ENCODE measurements around the gene SEMA6C. TPM values are rescaled to one million over a fixed set of nuclear protein-coding genes. Genes with fewer than 3 reads are reported as not detected.

Gene SEMA6C
- total RNA-seq, 1 experiment from 2014 or later = 5.7 TPM

GRCh38 chr1:151128800-151129199 lies 17.6 kb downstream of the SEMA6C start:
- intact Hi-C loops (cut with micrococcal nuclease; ENCODE audit: unreplicated experiment) = no loop called here
- no peaks in the 10 kb centered on the region for H3K4me1 ChIP-seq (ENCODE audit: control insufficient read depth, insufficient read depth, low read length)
- no peaks in the 10 kb centered on the region for H3K27me3 ChIP-seq (ENCODE audit: control insufficient read depth, insufficient read depth, low read length)
- ChIA-PET CTCF (no interaction called here), POLR2A (interaction anchor here (0.6 kb wide), 1 partner anchor 275 kb away, joined by 3 read pairs; no protein-coding TSS in a partner anchor)
- no peak for ATAC-seq
- H3K4me3 ChIP-seq (ENCODE audit: low read depth in 2 of 2, low read length in 2 of 2) = no peak overlapping the region
- no peaks in the 10 kb centered on the region for H3K36me3 ChIP-seq (ENCODE audit: control insufficient read depth, insufficient read depth, low read length)
- H3K9me3 ChIP-seq (ENCODE audit: control insufficient read depth, insufficient read depth, low read depth, low read length) = no peaks in the 10 kb centered on the region
- no peak for TF ChIP-seq TCF7L2 (IDR thresholded peaks at IDR 0.05; ENCODE audit: low read depth, low read length)
- TF ChIP-seq, protein P1, sequence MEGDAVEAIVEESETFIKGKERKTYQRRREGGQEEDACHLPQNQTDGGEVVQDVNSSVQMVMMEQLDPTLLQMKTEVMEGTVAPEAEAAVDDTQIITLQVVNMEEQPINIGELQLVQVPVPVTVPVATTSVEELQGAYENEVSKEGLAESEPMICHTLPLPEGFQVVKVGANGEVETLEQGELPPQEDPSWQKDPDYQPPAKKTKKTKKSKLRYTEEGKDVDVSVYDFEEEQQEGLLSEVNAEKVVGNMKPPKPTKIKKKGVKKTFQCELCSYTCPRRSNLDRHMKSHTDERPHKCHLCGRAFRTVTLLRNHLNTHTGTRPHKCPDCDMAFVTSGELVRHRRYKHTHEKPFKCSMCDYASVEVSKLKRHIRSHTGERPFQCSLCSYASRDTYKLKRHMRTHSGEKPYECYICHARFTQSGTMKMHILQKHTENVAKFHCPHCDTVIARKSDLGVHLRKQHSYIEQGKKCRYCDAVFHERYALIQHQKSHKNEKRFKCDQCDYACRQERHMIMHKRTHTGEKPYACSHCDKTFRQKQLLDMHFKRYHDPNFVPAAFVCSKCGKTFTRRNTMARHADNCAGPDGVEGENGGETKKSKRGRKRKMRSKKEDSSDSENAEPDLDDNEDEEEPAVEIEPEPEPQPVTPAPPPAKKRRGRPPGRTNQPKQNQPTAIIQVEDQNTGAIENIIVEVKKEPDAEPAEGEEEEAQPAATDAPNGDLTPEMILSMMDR (IDR thresholded peaks at IDR 0.05) = no peak
- BruUV-seq (replicated peaks) = no TSS peak
- no peak overlapping the region for H3K27ac ChIP-seq (ENCODE audit: low read length)
- no peak for DNase-seq (ENCODE audit: low read depth, low spot score)
- in situ Hi-C loops (cut with HindIII; ENCODE audit: low pct_unique_long_range_greater_than_20kb, low sequenced_read_pairs) = no loop called here

DNA sequence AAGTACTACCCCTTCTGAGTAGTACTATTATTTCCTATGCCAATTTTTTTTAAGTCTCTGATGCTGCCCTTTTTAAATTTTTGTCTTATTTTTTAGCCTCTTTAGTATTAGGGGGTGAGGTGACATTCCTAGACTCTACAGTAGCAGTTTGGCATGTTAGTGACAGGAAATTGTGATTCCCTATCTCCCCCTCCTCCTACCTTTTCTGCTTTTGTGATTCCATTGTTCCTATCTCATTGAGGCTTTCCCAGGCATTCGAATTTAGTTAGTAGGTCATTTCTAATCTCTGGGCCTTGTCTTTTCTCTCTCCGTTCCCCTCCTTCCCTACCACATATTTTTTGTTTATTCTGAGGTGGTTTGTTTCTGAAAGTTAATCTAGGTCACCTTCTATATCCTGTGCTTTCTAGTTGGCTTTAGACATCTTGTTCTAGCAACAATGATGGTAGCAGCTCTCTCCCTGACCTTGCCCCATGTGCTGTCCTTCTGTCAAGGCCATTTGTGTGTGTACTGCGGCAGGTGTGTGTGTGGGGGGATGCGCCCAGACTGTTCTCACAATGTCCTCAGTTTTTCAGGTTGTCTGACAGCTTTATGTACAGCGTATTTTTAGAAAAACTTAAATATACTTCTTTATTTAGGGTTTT lies 21.5 kb downstream of the SEMA6C start:
- TF ChIP-seq, protein P2, sequence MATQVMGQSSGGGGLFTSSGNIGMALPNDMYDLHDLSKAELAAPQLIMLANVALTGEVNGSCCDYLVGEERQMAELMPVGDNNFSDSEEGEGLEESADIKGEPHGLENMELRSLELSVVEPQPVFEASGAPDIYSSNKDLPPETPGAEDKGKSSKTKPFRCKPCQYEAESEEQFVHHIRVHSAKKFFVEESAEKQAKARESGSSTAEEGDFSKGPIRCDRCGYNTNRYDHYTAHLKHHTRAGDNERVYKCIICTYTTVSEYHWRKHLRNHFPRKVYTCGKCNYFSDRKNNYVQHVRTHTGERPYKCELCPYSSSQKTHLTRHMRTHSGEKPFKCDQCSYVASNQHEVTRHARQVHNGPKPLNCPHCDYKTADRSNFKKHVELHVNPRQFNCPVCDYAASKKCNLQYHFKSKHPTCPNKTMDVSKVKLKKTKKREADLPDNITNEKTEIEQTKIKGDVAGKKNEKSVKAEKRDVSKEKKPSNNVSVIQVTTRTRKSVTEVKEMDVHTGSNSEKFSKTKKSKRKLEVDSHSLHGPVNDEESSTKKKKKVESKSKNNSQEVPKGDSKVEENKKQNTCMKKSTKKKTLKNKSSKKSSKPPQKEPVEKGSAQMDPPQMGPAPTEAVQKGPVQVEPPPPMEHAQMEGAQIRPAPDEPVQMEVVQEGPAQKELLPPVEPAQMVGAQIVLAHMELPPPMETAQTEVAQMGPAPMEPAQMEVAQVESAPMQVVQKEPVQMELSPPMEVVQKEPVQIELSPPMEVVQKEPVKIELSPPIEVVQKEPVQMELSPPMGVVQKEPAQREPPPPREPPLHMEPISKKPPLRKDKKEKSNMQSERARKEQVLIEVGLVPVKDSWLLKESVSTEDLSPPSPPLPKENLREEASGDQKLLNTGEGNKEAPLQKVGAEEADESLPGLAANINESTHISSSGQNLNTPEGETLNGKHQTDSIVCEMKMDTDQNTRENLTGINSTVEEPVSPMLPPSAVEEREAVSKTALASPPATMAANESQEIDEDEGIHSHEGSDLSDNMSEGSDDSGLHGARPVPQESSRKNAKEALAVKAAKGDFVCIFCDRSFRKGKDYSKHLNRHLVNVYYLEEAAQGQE (IDR thresholded peaks at IDR 0.05; ENCODE audit: insufficient read depth in 1 of 2, low read depth in 2 of 2, low read length in 1 of 2) = no peak
- no peak for TF ChIP-seq TCF7L2 (IDR thresholded peaks at IDR 0.05; ENCODE audit: low read depth, low read length)
- TF ChIP-seq, protein P1 (IDR thresholded peaks at IDR 0.05) = no peak
- no peak for TF ChIP-seq SIN3A (IDR thresholded peaks at IDR 0.05; ENCODE audit: borderline replicate concordance, insufficient read depth, low read depth, low read length)
- intact Hi-C loops (cut with micrococcal nuclease; ENCODE audit: unreplicated experiment) = no loop called here
- Histone ChIP-seq H3K4me1 (ENCODE audit: control insufficient read depth, insufficient read depth, low read length) (no peaks in the 10 kb centered on the region), H3K27me3 (ENCODE audit: control insufficient read depth, insufficient read depth, low read length) (no peaks in the 10 kb centered on the region), H3K27ac (ENCODE audit: low read length) (no peak overlapping the region), H3K9me3 (ENCODE audit: control insufficient read depth, insufficient read depth, low read depth, low read length) (no peaks in the 10 kb centered on the region), H3K36me3 (ENCODE audit: control insufficient read depth, insufficient read depth, low read length) (no peaks in the 10 kb centered on the region), H3K4me3 (ENCODE audit: low read depth in 2 of 2, low read length in 2 of 2) (no peak overlapping the region)
- in situ Hi-C loops (cut with HindIII; ENCODE audit: low pct_unique_long_range_greater_than_20kb, low sequenced_read_pairs) = no loop called here
- BruUV-seq (replicated peaks) = TSS peak; percentile 75
- ATAC-seq = no peak
- no peak for DNase-seq (ENCODE audit: low read depth, low spot score)
- ChIA-PET CTCF (interaction anchor here (0.6 kb wide), 1 partner anchor 51 kb away, joined by 8 read pairs; no protein-coding TSS in a partner anchor), POLR2A (no interaction called here)
